RWPE2 (cell line): ENCODE data around the gene MIDN.

Source experiments
- ATAC-seq: fragments of 200-7000 bp; cut with Tn5 transposase; 3 replicates; pipeline ENCODE4 v1.9.1; 2021; ENCODE audit warnings: low read depth
- DNase-seq: peaks from one replicate; pipeline ENCODE4 v3.0.0-alpha.2; 2020; ENCODE audit warnings: low spot score
- H3K27ac ChIP-seq: fragments of 450-650 bp; 2 replicates; pipeline ENCODE4 v1.5.1; 2017; ENCODE audit warnings: mild to moderate bottlenecking; ENCODE audit not compliant: poor library complexity, severe bottlenecking
- H3K27me3 ChIP-seq: fragments of 250-450 bp; sonication (Bioruptor Pico); 2 replicates; pipeline ENCODE4 v1.5.1; 2021; ENCODE audit warnings: mild to moderate bottlenecking, moderate library complexity; ENCODE audit not compliant: insufficient read depth, poor library complexity, severe bottlenecking
- H3K36me3 ChIP-seq: fragments of 250-450 bp; sonication (Bioruptor Pico); 2 replicates; pipeline ENCODE4 v1.5.1; 2020; ENCODE audit warnings: low read depth, mild to moderate bottlenecking, moderate library complexity
- H3K4me1 ChIP-seq: fragments of 250-450 bp; sonication (Bioruptor Pico); 2 replicates; pipeline ENCODE4 v1.5.1; 2021; ENCODE audit warnings: mild to moderate bottlenecking, moderate library complexity; ENCODE audit not compliant: insufficient read depth, poor library complexity, severe bottlenecking
- H3K4me3 ChIP-seq: fragments of 250-450 bp; sonication (Bioruptor Pico); 2 replicates; pipeline ENCODE4 v1.5.1; 2021; ENCODE audit warnings: mild to moderate bottlenecking, moderate library complexity; ENCODE audit not compliant: severe bottlenecking
- H3K9me3 ChIP-seq: fragments of 250-450 bp; sonication (Bioruptor Pico); 2 replicates; pipeline ENCODE4 v1.5.1; 2021; ENCODE audit warnings: mild to moderate bottlenecking, moderate library complexity; ENCODE audit not compliant: severe bottlenecking
- TF ChIP-seq, protein P1 (sequence below): fragments of 450-650 bp; IDR thresholded peaks from one replicate; pipeline ENCODE4 v1.5.1; 2017; ENCODE audit warnings: mild to moderate bottlenecking, moderate library complexity; ENCODE audit not compliant: poor library complexity, severe bottlenecking

MIDN gene

DNA sequence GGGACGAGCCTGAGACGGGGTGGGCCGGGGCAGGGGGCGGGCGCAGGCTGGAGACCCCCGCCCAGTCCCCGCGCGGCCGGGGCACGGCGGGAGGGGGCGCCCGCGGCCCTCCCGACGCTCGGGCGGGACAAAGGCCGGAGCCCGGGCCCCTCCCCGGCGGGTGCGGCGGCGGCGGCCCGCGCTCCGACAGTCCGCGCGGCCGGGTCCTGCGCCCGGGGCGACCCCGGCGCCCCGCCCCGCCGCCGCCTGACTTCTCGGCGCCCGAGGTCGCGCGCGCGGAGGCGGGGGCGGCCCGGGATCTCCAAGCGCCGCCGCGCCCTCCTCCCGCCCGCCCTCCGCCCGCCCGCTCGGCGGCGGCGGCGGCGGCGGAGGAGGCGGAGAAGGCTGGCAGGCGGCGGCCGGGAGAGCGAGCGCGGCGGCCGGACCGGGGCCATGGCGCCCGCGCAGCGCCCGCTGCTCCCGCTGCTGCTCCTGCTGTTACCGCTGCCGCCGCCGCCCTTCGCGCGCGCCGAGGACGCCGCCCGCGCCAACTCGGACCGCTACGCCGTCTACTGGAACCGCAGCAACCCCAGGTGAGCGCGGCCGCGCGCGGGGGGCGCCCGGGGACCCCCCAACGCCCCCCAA lies 37.5 kb downstream of the MIDN start, which contains the start of gene EFNA2:
EFNA2 (plus strand) TSS at position 137 of the 624 bp plus-strand sequence; CDS start at position 433, 296 bp downstream.
- Histone ChIP-seq H3K36me3 (no peaks in the 10 kb centered on the region), H3K27me3 (peaks cover 35% of the 10 kb centered on the region), H3K9me3 (no peaks in the 10 kb centered on the region), H3K27ac (no peak within 1 kb of the TSS), H3K4me1 (no peaks in the 10 kb centered on the region), H3K4me3 (peak within 1 kb of the TSS; percentile 24)
- TF ChIP-seq, protein P1, sequence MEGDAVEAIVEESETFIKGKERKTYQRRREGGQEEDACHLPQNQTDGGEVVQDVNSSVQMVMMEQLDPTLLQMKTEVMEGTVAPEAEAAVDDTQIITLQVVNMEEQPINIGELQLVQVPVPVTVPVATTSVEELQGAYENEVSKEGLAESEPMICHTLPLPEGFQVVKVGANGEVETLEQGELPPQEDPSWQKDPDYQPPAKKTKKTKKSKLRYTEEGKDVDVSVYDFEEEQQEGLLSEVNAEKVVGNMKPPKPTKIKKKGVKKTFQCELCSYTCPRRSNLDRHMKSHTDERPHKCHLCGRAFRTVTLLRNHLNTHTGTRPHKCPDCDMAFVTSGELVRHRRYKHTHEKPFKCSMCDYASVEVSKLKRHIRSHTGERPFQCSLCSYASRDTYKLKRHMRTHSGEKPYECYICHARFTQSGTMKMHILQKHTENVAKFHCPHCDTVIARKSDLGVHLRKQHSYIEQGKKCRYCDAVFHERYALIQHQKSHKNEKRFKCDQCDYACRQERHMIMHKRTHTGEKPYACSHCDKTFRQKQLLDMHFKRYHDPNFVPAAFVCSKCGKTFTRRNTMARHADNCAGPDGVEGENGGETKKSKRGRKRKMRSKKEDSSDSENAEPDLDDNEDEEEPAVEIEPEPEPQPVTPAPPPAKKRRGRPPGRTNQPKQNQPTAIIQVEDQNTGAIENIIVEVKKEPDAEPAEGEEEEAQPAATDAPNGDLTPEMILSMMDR, result peak; percentile 16
- DNase-seq (no peak), ATAC-seq (no peak)

DNA sequence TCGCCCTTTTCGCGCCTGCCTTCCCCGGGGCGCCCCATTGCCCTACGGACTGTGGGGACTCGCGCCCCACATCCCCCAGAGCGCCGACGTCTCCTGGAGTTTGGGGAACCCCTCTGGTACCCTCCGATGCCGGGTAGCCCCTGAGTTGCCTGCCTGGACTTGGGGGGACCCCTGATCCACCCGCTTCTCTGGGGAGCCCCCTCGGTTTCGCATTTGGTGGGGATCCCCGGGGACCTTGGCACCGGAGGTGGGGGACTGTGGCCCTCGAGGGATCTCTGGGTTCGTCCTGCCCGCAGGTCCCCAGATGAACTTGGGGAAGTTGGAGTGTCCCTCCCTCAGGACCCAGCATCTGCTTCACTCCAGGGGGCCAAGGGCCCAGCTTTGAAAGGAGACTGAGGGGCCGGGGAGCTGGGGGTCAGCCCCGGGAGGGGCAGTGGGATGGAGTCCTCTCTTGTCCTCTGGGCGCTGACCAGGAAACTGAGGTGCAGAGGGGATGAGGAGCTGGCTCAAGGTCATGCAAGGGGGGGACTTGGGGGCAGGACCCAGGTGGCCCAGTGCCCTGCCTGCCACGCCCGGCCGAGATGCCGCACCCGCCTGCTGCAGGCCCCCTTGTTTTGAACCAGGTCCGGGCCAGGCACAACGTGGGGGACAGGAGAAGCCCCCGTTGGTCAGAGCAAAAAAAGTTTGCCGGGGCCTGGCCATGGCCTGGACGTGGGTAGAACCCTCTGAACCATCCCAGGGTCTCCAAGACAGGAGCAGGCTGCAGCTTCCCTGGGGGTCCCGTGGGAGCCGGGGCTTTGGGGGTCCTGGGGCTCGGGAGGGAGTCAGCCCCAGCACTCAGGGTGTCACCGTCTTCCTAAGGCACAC lies 38.3 kb downstream of the MIDN start:
- no peak for DNase-seq
- H3K36me3 ChIP-seq, result no peaks in the 10 kb centered on the region
- peak overlapping the region; percentile 24 for H3K4me3 ChIP-seq
- peaks cover 35% of the 10 kb centered on the region for H3K27me3 ChIP-seq
- H3K27ac ChIP-seq, result no peak overlapping the region
- H3K9me3 ChIP-seq, result no peaks in the 10 kb centered on the region
- no peak for ATAC-seq
- no peaks in the 10 kb centered on the region for H3K4me1 ChIP-seq
- TF ChIP-seq, protein P1, result no peak

DNA sequence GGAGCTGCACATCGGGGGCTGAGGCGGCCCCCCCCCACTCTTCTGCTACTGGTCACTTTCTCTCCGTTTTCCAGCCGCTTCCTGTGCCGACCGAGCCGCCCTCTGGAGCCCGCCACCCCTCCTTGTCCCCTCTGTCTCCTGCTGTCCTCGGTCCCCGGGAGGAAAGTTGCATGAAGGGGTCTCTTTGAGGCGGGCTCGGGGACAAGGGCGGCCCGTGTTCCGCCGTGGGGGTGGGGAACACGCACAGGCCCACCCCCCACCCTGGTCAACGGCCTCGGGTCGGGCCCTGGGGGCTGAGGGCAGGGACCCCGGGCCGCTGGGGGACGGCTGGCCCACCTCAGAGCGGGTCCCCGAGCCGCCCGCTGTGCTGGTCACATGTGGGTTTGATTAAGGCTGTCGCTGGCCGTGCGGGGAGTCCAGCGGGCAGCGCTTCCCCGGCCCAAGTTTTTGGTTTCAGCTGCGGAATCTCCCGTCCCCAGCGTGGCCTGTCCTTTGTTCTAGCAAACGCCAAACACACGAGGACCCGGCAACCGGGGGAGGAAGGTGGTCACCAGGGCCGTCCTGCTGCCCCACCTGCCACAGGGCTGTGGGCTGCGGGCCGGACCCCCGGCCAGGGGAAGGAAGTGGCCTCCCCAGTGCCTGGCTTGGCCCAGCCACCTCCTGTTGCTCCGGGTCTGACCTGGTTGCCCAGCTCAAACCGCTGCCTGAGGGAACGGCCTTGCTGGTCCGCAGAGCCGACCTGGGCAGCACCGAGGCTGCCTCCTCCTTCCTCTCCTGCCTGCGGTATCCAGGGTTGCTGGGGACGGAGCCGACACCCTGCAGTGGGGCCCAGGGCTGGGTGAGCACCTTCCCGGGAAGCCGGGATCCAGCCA lies 39.2 kb downstream of the MIDN start:
- Histone ChIP-seq H3K4me3 (no peak overlapping the region), H3K4me1 (no peaks in the 10 kb centered on the region), H3K36me3 (no peaks in the 10 kb centered on the region), H3K27me3 (peaks cover 35% of the 10 kb centered on the region), H3K9me3 (no peaks in the 10 kb centered on the region), H3K27ac (no peak overlapping the region)
- ATAC-seq (no peak), DNase-seq (no peak)
- TF ChIP-seq, protein P1, result no peak

DNA sequence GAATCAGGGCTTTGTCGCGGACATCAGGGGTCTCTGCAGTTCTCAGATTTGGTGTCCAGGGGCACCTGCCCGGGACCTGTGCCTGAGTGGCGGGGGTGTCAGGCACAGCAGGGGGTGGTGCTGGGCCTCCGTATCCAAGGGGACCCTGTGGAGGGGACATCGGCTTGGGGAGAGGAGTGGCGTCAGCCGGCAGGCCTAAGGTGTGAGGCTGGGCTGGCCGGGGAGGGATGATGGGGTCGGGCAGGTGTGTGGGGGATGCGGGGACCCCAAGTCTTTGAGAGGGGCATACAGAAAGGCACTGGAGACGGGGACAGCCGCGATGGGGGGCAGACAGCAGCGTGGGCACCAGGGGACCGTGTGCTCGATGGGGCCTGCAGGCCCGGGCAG lies 39.8 kb downstream of the MIDN start:
- no peaks in the 10 kb centered on the region for H3K9me3 ChIP-seq
- TF ChIP-seq, protein P1, result no peak
- no peak overlapping the region for H3K4me3 ChIP-seq
- no peak for ATAC-seq
- no peaks in the 10 kb centered on the region for H3K36me3 ChIP-seq
- H3K4me1 ChIP-seq, result no peaks in the 10 kb centered on the region
- no peak overlapping the region for H3K27ac ChIP-seq
- peaks cover 35% of the 10 kb centered on the region for H3K27me3 ChIP-seq
- DNase-seq, result no peak
